ENCODE data around the gene KLHL7.
"Not testable (repeated sequence)": the region's sequence is repeated elsewhere in the genome, so short reads cannot be mapped to it uniquely, and the experiment has no call there.

KLHL7 gene

DNA sequence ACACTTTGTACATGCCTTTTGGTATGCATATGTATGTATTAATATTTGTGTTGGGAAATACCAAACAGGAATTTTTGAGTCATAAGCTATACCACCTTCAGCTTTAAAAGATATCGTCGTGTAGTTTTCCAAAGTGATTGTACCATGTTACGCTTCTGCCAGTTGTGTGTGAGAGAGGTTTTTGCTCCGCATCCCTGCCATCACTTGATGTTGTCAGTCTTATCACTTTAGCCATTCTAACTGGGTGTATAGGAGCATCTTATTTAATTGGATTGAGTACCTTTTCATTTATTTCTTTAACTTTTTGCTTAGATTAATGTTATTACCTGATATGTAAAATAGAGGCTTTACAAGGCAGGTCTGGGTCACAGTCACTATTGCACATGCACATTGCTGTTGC is 3.4 kb downstream of the KLHL7 start:
- no peak for DNase-seq (ENCODE audit: low spot score)

DNA sequence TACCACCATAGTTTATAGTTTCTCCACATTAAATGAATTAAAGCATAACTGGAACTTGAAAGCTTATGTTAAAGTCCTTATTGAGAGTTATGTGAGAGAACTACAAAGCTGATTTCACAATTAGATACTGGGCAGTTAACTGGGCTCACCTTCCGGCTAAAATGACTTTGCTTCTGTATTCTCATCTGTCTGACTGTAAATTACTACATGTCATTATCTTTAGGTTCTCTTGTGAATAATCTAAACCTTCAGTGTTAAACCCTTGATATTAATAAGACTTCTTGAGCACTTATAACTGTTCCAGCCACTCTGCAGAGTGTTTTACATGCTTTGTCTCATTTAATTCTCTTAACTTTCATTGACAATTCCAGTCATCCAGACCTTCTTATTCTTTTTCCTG is 3.9 kb downstream of the KLHL7 start:
- no peak for DNase-seq (ENCODE audit: low spot score)

DNA sequence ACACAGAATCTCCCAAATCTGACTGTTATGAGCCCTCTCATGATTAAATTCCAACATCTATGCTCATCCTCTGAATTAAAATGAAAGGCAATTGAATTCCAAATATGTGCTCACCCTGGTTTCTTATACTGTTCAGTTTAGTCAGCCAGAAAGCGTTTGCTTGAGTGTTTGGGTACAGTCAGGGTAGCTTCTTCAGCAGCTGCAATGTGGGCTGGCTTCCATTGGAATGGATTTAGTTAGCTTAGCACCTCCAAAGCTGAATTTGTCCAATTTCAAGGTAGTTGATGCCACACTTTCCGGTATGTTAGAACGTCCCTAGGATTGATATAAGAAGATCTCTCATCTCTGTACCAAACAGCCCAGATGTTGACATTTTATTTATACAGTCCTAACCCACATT is 9.3 kb downstream of the KLHL7 start:
- no peak for DNase-seq (ENCODE audit: low spot score)

DNA sequence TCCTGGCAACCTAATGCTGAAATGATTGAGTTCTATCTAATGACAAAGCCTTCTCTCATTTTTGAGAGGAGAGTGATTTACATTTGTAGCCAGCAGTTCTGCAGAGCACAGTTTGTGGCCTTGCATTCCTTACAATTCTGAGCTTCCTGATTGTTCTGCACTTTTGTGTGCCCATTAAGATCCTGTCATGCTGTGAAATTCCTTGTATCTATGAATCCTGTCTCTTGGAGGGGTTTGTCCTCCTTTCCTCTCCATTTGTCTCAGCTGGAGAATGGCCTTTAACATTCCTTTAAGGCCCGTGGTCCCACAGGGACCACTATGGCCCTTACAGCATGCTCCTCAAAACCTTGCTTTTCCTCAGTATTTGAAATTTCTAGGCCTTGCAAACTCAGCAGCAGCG is 10.4 kb downstream of the KLHL7 start:
- no peak for DNase-seq (ENCODE audit: low spot score)

DNA sequence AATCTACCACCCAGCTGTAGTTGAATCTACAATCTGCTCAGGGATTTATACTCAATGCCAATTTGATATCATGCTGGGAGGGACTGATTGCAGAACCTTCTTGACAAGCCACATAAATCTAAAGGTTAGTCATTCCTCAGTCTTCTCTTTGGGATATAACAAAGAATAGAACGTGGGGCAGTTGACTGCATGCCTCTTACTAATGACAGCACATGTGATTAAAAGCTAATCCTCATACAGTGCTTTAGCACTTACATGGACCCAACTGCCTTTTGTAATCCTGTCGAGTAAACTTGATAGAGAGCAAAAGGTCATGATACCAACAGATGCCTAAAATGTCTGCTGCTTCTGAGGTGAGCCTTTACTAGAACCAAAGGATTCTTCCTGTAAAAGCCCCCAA is 12.3 kb downstream of the KLHL7 start:
- DNase-seq (ENCODE audit: low spot score) = no peak

DNA sequence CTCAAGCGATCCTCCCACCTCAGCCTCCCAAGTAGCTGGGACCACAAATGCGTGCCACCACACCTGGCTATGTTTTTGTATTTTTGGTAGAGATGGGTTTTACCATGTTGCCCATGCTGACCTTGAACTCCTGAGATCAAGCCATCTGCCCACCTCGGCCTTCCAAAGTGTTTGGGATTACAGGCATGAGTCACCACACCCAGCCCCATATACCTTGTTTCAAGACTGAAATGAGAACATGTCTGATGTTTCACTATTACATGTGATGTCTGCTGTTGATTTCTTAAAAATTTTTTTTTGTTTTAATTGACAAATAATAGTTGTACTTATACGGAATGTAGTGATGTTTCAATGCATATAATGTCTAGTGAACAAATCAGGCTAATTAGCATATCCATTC is 14.5 kb downstream of the KLHL7 start:
- no peak for DNase-seq (ENCODE audit: low spot score)

DNA sequence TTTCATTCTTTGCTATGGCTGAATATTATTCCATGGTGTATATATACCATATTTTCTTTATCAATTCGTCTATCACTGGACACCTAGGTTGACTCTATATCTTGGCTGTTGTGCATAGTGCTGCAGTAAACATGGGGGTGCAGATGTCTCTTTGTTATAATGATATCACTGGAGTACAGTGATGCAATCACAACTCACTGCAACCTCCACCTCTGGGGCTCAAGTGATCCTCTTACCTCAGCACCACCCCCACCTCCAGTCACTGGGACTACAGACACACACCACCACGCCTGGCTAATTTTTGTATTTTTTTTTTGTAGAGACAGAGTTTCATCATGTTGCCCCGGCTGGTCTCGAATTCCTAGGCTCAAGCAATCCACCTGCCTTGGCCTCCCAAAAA is 15.6 kb downstream of the KLHL7 start:
- peak; percentile 4 for DNase-seq (ENCODE audit: low spot score)

DNA sequence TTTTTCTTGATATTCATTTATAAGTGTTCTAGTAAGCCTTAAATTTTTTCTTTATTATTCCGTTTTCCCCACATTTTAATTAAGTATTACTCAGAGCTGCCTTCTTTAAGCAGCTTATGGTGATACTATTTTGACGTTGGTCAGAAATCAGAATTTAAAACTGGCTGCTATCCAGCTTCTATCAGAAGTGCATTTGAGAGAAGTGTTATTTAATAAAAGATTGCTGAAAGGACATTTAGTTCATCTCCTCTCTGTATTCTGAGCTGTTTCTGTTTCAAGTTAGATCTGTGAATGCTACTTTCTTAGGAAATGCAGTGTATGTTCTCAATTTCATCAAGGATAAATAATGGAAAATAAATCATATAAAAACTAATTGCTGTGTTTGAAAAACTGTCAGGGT is 17.4 kb downstream of the KLHL7 start:
- DNase-seq (ENCODE audit: low spot score) = no peak

DNA sequence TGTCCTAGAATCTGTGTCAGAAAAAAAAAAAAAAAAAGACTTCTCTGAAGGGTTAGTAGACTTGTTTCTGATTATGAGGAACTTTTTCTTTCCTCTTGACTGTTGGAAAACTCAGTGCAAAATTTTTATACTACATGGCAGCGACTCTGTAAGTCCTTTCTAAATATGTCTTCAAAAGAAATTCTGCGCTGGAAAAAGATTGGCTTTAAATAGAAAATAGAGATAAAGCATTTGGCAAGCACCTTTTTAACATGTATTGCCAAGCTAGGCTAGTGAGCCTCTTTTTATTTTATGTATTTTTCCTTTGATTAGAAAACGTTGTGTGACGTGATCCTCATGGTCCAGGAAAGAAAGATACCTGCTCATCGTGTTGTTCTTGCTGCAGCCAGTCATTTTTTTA is 17.9 kb downstream of the KLHL7 start:
- no peak for DNase-seq (ENCODE audit: low spot score)

DNA sequence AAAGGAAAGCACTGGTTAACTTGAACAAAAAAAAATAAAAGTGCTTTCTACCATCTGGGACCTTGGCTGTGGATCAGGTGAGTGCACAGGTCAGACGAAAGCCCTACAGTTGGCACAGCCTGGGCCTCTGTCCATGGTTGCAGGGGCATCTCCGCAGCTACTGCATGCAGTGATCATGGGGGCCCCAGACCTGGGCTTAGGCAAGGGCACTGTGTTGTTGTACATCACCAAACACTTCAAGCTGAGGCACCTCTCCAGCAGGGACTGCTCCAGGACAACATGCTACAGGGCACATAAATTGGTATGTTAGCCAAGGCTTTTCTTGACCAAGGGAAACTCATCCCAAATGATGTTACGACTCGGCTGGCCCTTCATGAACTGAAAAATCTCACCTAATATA is 23.5 kb downstream of the KLHL7 start:
- no peak for DNase-seq (ENCODE audit: low spot score)

DNA sequence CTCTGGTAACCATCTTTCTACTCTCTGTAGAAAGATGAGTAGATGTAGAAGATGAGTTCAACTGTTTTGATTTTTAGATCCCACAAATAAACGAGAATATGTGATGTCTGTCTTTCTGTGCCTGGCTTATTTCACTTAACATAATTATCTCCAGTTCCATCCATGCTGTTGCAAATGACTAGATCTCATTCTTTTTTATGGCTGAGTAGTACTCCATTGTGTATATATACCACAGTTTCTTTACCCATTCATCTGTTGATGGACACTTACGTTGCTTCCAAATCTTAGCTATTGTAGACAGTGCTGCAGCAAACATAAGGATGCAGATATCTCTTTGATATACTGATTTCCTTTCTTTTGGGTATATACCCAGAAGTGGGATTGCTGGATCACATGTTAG is 26.2 kb downstream of the KLHL7 start:
- DNase-seq (ENCODE audit: low spot score) = not testable (repeated sequence)

DNA sequence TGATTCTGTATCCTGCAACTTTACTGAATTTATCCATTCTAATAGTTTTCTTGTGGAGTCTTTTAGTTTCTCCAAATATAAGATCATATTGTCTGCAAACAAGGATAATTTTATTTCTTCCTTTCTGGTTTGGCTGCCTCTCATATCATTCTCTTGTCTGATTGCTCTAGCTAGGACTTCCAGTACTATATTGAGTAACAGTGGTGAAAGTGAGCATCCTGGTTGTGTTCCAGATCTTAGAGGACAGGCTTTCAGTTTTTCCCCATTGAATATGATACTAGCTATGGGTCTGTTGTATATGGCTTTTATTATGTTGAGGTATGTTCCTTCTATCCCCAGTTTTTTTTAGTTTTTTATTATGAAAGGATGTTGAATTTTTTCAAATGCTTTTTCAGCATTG is 28.2 kb downstream of the KLHL7 start:
- DNase-seq (ENCODE audit: low spot score) = no peak

DNA sequence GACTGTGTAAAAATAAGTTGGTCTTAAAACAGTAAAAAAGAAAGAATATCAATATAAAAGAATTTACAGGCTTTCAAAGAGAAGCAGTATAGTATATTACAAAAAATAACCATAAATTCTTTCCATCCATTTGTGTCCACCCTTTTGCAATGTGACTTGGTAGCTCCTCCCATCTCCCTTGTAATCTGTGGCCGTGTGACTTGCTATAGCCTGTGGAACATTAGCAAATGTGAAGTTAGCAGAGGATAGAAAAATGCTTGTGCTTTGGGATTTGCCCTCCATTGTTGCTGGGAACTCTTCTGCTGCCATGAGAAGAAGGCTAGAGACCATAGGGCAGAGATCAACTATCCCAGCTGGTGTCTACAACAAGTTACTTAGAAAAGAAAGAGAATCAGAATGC is 30.2 kb downstream of the KLHL7 start:
- no peak for DNase-seq (ENCODE audit: low spot score)

DNA sequence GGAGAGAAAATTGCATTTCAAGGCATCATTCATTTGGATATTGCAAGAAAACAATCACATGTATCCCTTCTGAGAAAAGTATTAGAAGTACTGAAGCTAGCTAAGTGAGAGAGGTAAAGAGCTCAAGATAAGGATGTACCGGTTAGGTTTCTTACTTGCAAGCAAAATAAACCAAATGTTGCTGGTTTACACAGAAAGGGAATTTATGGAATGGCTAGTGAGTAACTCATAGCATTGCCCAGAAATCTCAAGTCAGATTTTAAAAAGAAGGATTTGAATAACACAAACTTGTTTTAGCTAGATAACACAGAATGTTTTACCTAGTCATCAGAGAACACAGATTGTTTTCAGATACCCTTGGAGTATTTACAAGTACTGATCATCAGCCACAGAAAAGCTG is 30.6 kb downstream of the KLHL7 start:
- no peak for DNase-seq (ENCODE audit: low spot score)

DNA sequence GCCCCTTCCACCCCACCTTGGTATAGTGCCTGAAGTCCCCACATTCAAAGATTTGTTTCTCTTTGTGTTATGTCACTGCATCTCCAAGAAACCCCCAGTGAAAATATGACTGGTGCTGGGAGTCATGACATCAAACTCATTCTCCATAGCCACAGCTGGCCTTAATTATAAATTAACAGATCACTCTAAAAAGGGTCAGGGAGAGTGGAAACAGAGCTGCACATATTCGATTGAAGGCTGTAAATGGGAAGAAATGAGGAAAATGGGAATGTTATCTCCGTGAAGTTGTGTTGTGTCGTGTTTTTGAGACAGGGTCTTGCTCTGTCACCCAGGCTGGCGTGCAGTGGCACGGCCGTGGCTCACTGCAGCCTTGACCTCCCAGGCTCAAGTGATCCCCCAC is 52.1 kb downstream of the KLHL7 start:
- DNase-seq (ENCODE audit: low spot score) = no peak

DNA sequence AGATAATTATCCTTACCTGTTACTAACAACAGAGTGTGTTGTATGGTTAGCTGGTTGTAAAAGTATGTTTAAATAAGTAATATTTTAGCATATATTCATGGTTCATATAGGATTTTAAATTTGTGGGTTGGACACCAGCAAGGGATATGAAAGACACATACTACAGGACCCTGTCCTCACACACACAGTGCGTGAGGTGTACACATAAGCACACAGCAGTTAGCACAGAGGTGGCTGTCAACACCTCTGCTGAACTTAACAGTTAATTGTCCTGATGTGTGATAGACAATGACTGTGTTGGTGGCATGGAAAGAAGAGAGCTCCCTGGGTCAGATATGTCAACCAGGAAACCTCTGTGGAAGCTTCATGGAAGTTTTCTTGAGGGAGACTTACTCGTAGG is 53.0 kb downstream of the KLHL7 start:
- DNase-seq (ENCODE audit: low spot score) = no peak

DNA sequence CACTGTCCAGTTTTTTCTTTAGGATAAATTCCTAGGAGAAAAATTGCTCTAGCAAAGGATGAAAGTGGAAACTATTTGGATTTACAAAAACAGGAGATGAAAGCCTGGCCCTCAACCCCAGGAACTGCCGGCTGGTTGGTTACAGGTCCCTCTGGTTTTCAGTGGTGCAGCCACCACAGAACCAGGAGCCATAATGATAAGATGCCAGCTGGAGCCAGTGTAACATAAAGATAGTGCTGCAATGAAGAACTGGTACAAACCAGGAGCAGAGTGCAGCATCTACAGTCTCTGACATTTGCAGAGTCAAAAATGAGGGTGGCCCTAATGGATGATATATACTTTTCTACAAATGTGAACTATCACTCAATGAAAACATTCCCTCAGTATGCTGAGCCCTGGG is 55.9 kb downstream of the KLHL7 start:
- no peak for DNase-seq (ENCODE audit: low spot score)

DNA sequence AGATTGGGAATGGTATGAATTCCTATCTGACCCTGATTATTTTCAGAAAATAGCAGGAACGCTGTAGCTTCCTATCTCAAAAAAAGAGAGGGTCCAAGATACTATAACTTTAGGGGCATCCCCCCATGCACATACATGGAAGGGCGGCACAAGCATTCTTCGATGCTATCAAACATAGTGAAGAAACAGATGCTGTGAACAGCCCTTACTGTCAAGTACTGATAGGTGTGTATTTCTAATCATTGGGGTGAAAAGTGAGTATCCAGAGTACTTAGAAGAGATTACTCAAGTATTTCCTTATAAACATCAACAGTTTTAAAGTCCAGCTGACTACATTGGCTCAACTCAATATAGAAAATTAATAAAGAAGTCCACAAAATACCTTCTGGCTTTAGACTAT is 59.3 kb downstream of the KLHL7 start:
- no peak for DNase-seq (ENCODE audit: low spot score)

DNA sequence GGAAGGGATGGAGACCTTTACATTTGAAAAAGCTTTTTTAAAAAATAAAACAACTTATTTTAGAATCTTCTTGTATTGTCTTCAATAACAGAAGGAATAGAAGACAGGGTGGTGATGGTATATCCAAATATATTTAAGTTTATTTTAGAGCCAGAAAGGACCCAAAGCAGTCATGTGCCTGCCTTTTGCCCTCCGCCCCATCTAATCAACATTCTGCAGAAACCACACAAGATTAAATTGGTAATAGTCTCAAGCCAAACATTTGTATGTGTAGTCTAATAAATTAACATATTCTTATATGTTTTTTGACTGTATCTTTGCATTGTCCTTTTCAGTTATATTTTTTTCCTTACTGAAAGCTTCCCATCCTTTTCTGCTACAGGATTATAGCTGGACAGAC is 59.7 kb downstream of the KLHL7 start:
- DNase-seq (ENCODE audit: low spot score) = no peak

DNA sequence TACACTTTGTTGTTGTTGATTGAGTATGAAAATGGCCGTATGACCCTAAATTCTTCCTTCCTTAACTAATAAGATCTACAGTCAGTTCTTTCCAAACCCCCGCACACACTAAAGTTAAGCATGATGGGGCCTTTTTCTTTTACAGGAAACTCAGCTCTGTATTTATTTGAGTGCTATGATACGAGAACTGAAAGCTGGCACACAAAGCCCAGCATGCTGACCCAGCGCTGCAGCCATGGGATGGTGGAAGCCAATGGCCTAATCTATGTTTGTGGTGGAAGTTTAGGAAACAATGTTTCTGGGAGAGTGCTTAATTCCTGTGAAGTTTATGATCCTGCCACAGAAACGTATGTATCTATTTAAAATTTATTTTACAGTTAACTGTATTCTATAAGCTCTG is 62.1 kb downstream of the KLHL7 start:
- DNase-seq (ENCODE audit: low spot score) = no peak

DNA sequence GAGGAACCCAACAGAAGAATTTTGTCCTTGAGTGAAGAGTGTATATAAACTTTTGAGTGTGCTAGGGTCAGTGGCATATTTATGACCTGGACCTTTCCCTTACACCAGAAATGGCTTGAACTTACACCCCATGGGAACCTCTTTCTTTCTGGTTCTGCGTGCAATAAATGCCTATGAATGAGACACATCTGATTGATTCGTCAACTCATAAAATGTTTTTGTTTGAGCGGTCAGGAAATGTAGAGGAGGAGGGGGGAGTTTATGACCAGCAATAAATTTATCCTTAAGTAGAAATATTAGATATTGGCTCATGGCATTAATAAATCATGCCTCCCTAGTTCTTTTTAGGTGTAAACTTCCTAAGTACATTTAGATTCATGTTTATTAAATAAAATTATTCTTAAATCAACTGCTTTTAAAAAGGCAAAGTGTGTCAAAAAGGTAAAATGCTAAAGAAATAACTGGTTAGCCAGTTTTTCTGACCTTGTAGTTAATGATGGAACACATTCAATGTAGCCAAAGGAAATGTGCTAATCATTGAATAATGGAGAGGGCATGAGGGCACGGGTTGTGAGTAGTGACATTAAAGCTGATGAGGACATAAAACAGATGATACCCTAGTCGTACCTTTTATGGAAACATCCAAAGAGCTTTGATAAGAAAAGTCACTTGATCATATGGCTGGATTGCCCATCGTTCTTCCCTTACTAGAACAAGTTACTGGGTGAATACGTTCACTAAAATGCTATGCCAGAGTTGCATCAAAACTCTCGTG is 62.7 kb downstream of the KLHL7 start:
- no peak for DNase-seq (ENCODE audit: low spot score)

DNA sequence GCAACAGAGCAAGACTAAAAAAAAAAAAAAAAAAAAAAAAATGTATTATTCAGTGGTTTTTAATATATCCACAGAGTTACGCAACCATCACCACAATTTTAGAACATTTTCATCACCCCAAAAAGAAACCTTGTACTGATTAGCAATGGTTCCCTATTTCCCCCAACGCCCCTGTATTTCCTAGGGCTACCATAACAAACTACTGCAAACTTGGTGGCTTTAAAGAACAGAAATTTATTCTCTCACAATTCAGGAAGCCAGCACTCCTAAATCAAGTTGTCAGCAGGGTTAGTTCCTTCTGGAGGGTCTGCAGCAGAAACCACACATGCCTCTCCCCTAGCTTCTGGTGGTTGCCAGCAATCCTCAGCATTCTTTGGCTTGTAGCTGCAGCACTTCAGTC is 70.4 kb downstream of the KLHL7 start:
- DNase-seq (ENCODE audit: low spot score) = no peak

DNA sequence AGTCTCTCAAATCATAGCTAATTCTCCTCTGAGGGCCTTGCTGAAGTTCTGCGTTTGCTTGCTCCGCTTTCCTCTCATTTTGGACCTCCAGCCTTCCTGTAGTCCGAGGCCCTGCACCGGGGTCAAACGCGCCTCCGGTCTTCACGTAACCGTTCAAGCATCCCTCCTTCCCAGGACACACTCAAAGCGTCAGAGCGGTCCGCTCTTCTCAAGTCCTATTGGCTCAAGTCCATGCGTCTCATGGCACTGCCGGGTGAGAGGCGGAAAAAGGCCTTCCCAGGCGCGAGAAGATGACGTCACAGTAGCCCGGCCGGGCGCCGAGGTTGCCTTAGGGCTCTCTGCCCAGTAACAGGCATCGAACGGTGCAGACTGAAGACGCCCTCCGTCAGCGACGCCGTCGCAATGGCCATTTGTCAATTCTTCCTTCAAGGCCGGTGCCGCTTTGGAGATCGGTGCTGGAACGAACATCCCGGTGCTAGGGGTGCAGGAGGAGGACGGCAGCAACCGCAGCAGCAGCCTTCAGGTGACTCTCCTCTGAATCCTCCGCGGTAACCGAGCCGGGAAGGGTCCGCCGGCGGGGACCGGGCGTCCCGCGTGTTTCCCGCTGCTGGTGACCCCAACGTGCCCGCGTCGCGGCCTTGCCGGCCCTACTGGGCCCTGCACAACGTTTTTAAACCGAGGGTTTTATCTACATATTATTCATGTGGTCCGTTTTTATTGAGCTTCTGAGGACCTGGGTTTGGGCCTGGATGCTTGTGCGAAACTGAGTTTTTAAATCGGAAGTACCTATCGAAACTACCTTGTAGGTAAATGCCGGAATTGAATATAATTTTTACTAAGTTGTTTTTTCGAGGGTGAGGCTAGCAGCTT is 76.3 kb downstream of the KLHL7 start, which contains the start of gene NUP42:
Gene NUP42, plus strand, starts transcription at position 365 of the 870 bp plus-strand sequence. Its CDS starts 38 bp downstream, at position 403.
- peak; percentile 99 for DNase-seq (ENCODE audit: low spot score)

All from kidney tubule cell (primary cell).